ENCODE data around the gene PLEKHG4. TPM values are rescaled to one million over a fixed set of nuclear protein-coding genes. Genes with fewer than 3 reads are reported as not detected.

PLEKHG4 gene
- total and polyA plus RNA-seq, 9 of the 15 experiments (the other 6 are each of a cell fraction or from before 2014, with no cell fraction given), result 3.7 to 36.8 (median 17.9) TPM

DNA sequence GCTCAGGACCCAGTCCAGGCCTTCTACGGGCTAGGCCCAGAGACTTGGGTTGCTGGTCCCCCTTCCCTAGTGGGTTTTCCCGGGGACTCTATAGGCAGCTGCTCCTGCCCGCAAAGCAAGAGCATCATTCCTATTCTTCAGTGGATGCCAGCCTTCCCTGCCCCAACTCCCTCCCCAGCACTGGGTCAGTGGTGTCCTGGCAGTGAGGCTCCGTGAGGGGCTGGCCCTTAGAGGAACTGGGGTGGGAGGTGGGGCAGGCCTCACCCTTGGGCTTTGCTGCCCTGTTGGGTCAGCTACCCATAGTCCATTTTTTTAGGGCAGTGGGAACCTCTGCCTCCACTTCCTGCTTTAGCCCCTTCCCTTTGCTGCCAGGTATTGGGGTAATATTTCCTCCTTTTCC, 7.9 kb upstream of the PLEKHG4 start:
- Histone ChIP-seq H4K20me1 (replicated peaks; ENCODE audit: control insufficient read depth, insufficient read depth, low read length) (no peaks in the 10 kb centered on the region), H3K9ac (ENCODE audit: insufficient read depth in 1 of 2, low read depth in 2 of 2, low read length in 2 of 2) (0 out of 4 replicates have a peak overlapping the region, but pooled peaks of 1 of the 2 experiments have one; percentile 31), H3K9me1 (ENCODE audit: control insufficient read depth, insufficient read depth, low read length) (no peaks in the 10 kb centered on the region), H3K4me2 (ENCODE audit: insufficient read depth, low read length) (no peak overlapping the region), H3K27ac (ENCODE audit: extremely low read depth, low read depth, low read length) (no peak overlapping the region), H2AFZ (ENCODE audit: low read depth, low read length) (no peak overlapping the region), H3K9me3 (replicated peaks; ENCODE audit: control insufficient read depth, insufficient read depth, low read depth, low read length) (no peaks in the 10 kb centered on the region), H3K79me2 (ENCODE audit: control insufficient read depth, insufficient read depth, low read length) (no peaks in the 10 kb centered on the region), H3K4me3 (no peak overlapping the region), H3K27me3 (ENCODE audit: control insufficient read depth in 2 of 2, insufficient read depth in 2 of 2, low read length in 2 of 2) (no peaks in the 10 kb centered on the region), H3K4me1 (replicated peaks in 1 of 2; ENCODE audit: control insufficient read depth in 2 of 2, insufficient read depth in 2 of 2, low read length in 2 of 2) (peaks cover 23 to 29% of the 10 kb centered on the region in 2 experiments), H3K36me3 (ENCODE audit: control insufficient read depth, insufficient read depth, low read length) (peaks cover 15% of the 10 kb centered on the region; the same call in 1 of the 3 replicates)
- DNase-seq (ENCODE audit: extremely low read depth in 1 of 4, low spot score in 3 of 4), result no peak
- intact Hi-C loops (cut with micrococcal nuclease) (no loop called here), in situ Hi-C loops (cut with MboI) (no loop called here)
- BruUV-seq (replicated peaks), result no TSS peak
- no peak for FAIRE-seq
- no peak for ATAC-seq
- TF ChIP-seq POLR2G (IDR thresholded peaks at IDR 0.05; ENCODE audit: low read depth, low read length) (no peak), NFRKB (IDR thresholded peaks at IDR 0.05; ENCODE audit: low read depth) (no peak), MYNN (IDR thresholded peaks at IDR 0.05) (0 out of 2 replicates have a peak, but pooled peaks have one; percentile 4), MYNN (CRISPR knock-in tag; IDR thresholded peaks at IDR 0.05) (no peak), TEAD4 (IDR thresholded peaks at IDR 0.05; ENCODE audit: low read length) (no peak), TEAD4 (CRISPR knock-in tag; IDR thresholded peaks at IDR 0.05; ENCODE audit: borderline replicate concordance) (no peak), CREB1 (IDR thresholded peaks at IDR 0.05) (no peak), CREB1 (CRISPR knock-in tag; IDR thresholded peaks at IDR 0.05) (no peak), HMG20B (CRISPR knock-in tag; IDR thresholded peaks at IDR 0.05) (no peak), GABPB2 (CRISPR knock-in tag; conservative IDR thresholded peaks at IDR 0.05) (no peak), HNRNPK (IDR thresholded peaks at IDR 0.05; ENCODE audit: low read depth, low read length, poor library complexity, severe bottlenecking) (no peak)
- TF ChIP-seq, protein P1, sequence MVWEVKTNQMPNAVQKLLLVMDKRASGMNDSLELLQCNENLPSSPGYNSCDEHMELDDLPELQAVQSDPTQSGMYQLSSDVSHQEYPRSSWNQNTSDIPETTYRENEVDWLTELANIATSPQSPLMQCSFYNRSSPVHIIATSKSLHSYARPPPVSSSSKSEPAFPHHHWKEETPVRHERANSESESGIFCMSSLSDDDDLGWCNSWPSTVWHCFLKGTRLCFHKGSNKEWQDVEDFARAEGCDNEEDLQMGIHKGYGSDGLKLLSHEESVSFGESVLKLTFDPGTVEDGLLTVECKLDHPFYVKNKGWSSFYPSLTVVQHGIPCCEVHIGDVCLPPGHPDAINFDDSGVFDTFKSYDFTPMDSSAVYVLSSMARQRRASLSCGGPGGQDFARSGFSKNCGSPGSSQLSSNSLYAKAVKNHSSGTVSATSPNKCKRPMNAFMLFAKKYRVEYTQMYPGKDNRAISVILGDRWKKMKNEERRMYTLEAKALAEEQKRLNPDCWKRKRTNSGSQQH (CRISPR knock-in tag; IDR thresholded peaks at IDR 0.05), result no peak
- ChIA-PET POLR2A (interaction anchor here (0.5 to 1.0 kb wide), 2 partner anchors 35 to 63 kb away, joined by 3 read pairs; no protein-coding TSS in a partner anchor), CTCF (ENCODE audit: low intra/inter-chr PET ratio) (no interaction called here)
- WGBS (ENCODE audit: insufficient coverage, low coverage, missing lambda C conversion rate), result 85% methylated on average over 4 of the region's 4 CpGs
